OCI-LY7 (cell line): ENCODE measurements around the gene KCNK7. TPM values are rescaled to one million over a fixed set of nuclear protein-coding genes. Genes with fewer than 3 reads are reported as not detected.

Experiments
- BruUV-seq: library from RNA; stranded (reverse); fragments of 400-500 nt; replicated peaks from 2 replicates; lab custom pipeline; 2021; lab: Mats Ljungman, UMichigan
- CTCF ChIA-PET: fragments of 300-600 bp; sonication (Branson Sonifier 250); formaldehyde crosslinking; loops from one replicate; lab custom pipeline; 2022; ENCODE audit warnings: antibody characterized with exemption; ENCODE audit not compliant: unreplicated experiment; lab: Charles Lee
- POLR2A ChIA-PET: fragments of 300-600 bp; sonication (Branson Sonifier 250); formaldehyde crosslinking; loops from one replicate; lab custom pipeline; 2022; ENCODE audit warnings: antibody characterized with exemption; lab: Charles Lee
- DNase-seq: peaks from one replicate; pipeline ENCODE4 v3.0.0-alpha.2; 2015; ENCODE audit warnings: low spot score
- H2AFZ ChIP-seq: fragments of 200-600 bp; sonication (generic), shearing (Covaris generic); 2 replicates; pipeline ENCODE4 v1.6.1; 2014; ENCODE audit warnings: mild to moderate bottlenecking, antibody characterized with exemption, low read length, moderate library complexity
- H3K27ac ChIP-seq: fragments of 200-600 bp; sonication (generic); 2 replicates; pipeline ENCODE4 v1.5.1; 2014; ENCODE audit warnings: mixed run types, low read depth, mild to moderate bottlenecking, moderate library complexity, low read length, inconsistent platforms; ENCODE audit not compliant: poor library complexity, severe bottlenecking
- H3K36me3 ChIP-seq: fragments of 200-600 bp; sonication (generic); 2 replicates; pipeline ENCODE4 v1.6.1; 2014; ENCODE audit warnings: mild to moderate bottlenecking, antibody characterized with exemption, low read length, moderate library complexity, mixed read lengths; ENCODE audit not compliant: insufficient read depth
- H3K4me1 ChIP-seq: fragments of 200-600 bp; sonication (generic); 2 replicates; pipeline ENCODE4 v1.5.1; 2014; ENCODE audit warnings: mild to moderate bottlenecking, low read length; ENCODE audit not compliant: insufficient read depth, poor library complexity, severe bottlenecking
- H3K4me2 ChIP-seq: fragments of 200-600 bp; sonication (generic); 2 replicates; pipeline ENCODE4 v1.6.1; 2014; ENCODE audit warnings: mild to moderate bottlenecking, low read length
- H3K4me3 ChIP-seq: fragments of 200-600 bp; sonication (generic); 2 replicates; pipeline ENCODE4 v1.5.1; 2014; ENCODE audit warnings: mild to moderate bottlenecking, low read depth, low read length; ENCODE audit not compliant: poor library complexity, severe bottlenecking
- H3K79me2 ChIP-seq: fragments of 200-600 bp; sonication (generic); 2 replicates; pipeline ENCODE4 v1.6.1; 2016; ENCODE audit warnings: low read depth, mild to moderate bottlenecking, low read length, moderate library complexity, mixed read lengths; ENCODE audit not compliant: insufficient read depth
- H3K9me2 ChIP-seq: fragments of 200-600 bp; sonication (generic); 2 replicates; pipeline ENCODE4 v1.6.1; 2016; ENCODE audit warnings: mild to moderate bottlenecking, low read length, mixed read lengths; ENCODE audit not compliant: insufficient read depth
- H3K9me3 ChIP-seq: fragments of 200-600 bp; sonication (generic); 2 replicates; pipeline ENCODE4 v1.6.1; 2014; ENCODE audit warnings: mild to moderate bottlenecking, mixed run types, low read length, mixed read lengths
- H4K20me1 ChIP-seq: fragments of 200-600 bp; sonication (generic); 2 replicates; pipeline ENCODE4 v1.6.1; 2014; ENCODE audit warnings: mild to moderate bottlenecking, antibody characterized with exemption, low read length, moderate library complexity, mixed read lengths; ENCODE audit not compliant: insufficient read depth
- EZH2phosphoT487 ChIP-seq: fragments of 200-600 bp; sonication (generic); IDR thresholded peaks from 2 replicates; pipeline ENCODE4 v1.6.1; 2018; ENCODE audit warnings: low read depth, borderline replicate concordance, mild to moderate bottlenecking, mixed run types, antibody characterized with exemption, low read length, moderate library complexity, mixed read lengths
- intact Hi-C: fragments of 100-400 bp; cut with micrococcal nuclease; formaldehyde crosslinking; loops from one replicate; pipeline ENCODE4 v1.10.0; 2022; ENCODE audit not compliant: unreplicated experiment
- total RNA-seq, 2 experiments: library from RNA; depleted of rRNA in 1 of 2; stranded (reverse); fragments of >200 nt in 1 of 2; shearing (Covaris generic) in 1 of 2; gene quantifications; 2 replicates each; pipeline ENCODE4 v1.2.3, GENCODE V29; 2014 to 2022
- TF ChIP-seq, protein P1 (sequence below): fragments of 200-600 bp; sonication (generic); conservative IDR thresholded peaks from 2 replicates; pipeline ENCODE4 v1.5.1; 2014; ENCODE audit warnings: mild to moderate bottlenecking, antibody characterized with exemption, low read length, moderate library complexity, mixed read lengths

Gene KCNK7
- total RNA-seq, 2 experiments from 2014 or later: 0.68 to 1.4 TPM

DNA sequence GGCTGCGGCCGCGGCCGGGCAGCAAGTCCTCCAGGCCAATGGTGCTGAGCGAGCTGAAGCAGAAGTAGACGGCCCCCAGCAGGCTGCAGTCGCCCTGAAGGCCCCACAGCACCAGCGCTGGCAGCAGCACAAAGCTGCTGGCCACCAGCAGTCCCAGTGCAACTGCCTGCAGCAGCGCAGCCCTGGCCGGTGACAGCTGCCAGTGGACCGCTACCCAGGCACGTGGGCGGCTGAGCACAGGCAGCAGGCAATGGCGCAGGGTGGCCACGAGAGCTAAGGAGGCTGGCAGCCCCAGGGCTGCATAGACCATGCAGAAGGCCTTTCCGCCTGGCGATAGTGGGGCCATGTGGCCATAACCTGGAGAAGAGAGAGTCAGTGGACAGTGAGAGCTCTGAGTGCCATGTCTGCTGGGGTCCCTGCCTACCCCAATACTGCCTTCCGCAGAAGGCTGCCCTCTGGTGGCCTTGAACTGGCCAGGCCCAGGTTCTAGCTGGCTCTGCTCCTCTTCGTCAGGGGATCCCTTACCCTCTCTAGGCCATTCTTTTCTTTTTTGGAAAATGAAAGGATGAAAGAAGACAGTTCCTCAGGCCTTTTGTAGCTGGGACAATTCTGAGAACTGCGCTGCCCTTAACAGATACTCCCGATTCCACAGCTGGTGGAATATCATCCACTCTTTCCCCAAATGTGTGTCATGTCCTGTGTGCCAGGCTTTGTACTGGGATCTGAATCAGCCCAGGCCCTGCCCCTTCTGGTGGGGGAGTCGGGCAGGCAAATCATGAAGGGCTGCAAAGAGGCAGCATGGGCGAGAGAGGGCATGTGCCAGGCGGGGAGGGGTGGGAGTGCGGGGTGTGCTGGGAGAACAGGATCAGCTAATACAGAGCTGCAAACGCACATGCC lies 1.8 kb downstream of the KCNK7 start:
- Histone ChIP-seq H3K4me2 (no peak overlapping the region), H3K79me2 (no peaks in the 10 kb centered on the region), H3K9me2 (no peaks in the 10 kb centered on the region), H3K4me1 (peaks cover 12% of the 10 kb centered on the region), H3K4me3 (no peak overlapping the region), H3K36me3 (peaks cover 26% of the 10 kb centered on the region; the same call in 1 of the 2 replicates), H3K9me3 (no peaks in the 10 kb centered on the region), H4K20me1 (no peaks in the 10 kb centered on the region), H3K27ac (no peak overlapping the region), H2AFZ (no peak overlapping the region)
- DNase-seq: peak; percentile 53
- ChIA-PET CTCF (interaction anchor here (0.6 to 1.1 kb wide), 2 partner anchors 16 to 17 kb away, joined by 3 to 4 read pairs; no protein-coding TSS in a partner anchor), POLR2A (interaction anchor here (1.2 kb wide), 1 partner anchor 9 kb away, joined by 3 read pairs; no protein-coding TSS in a partner anchor)
- BruUV-seq: no TSS peak
- TF ChIP-seq EZH2phosphoT487: no peak
- TF ChIP-seq, protein P1, sequence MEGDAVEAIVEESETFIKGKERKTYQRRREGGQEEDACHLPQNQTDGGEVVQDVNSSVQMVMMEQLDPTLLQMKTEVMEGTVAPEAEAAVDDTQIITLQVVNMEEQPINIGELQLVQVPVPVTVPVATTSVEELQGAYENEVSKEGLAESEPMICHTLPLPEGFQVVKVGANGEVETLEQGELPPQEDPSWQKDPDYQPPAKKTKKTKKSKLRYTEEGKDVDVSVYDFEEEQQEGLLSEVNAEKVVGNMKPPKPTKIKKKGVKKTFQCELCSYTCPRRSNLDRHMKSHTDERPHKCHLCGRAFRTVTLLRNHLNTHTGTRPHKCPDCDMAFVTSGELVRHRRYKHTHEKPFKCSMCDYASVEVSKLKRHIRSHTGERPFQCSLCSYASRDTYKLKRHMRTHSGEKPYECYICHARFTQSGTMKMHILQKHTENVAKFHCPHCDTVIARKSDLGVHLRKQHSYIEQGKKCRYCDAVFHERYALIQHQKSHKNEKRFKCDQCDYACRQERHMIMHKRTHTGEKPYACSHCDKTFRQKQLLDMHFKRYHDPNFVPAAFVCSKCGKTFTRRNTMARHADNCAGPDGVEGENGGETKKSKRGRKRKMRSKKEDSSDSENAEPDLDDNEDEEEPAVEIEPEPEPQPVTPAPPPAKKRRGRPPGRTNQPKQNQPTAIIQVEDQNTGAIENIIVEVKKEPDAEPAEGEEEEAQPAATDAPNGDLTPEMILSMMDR: peak; percentile 79
- intact Hi-C loops: loop anchor here (1.0 kb wide), 1 partner anchor 52 kb away; no protein-coding TSS in a partner anchor

DNA sequence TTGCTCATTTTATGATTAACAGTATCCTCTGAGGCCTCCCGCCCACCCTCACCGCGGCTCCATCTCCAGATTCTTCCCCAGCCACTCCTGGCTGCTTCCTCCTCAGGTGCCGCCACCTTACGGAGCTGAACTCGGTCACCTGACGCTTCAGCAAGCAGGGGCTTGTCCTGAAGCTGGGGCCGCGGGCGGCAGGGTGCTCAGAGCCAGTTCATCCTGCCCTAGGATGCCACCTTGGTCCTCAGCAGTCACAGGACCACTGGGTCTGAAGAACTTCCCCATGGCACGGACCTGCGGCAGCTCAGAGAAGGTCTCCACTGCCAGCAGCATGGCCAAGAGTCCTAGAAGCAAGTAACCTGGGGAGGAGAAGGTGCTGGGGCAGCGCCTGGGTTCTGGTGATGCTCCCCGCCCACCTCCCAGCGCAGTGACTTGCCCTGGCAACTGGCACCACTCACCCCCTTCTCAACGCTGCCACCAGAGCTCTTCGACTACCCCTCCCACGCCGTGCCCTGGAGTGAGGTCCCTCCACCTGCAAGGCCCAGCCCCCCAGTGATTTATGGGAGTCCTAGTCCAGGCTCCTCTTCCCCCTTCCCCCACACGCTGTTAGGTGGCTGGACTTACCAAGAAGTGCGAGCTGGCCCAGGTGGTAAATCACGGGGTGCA lies 2.6 kb downstream of the KCNK7 start:
- Histone ChIP-seq H3K79me2 (no peaks in the 10 kb centered on the region), H4K20me1 (no peaks in the 10 kb centered on the region), H3K9me3 (no peaks in the 10 kb centered on the region), H3K36me3 (peaks cover 18% of the 10 kb centered on the region; the same call in 1 of the 2 replicates), H3K4me1 (peaks cover 20% of the 10 kb centered on the region), H2AFZ (no peak overlapping the region), H3K4me2 (no peak overlapping the region), H3K27ac (no peak overlapping the region), H3K9me2 (no peaks in the 10 kb centered on the region), H3K4me3 (no peak overlapping the region)
- intact Hi-C loops: loop anchor here (1.0 kb wide), 1 partner anchor 52 kb away; no protein-coding TSS in a partner anchor
- ChIA-PET POLR2A (interaction anchor here (0.6 to 1.2 kb wide), 2 partner anchors 10 to 29 kb away, joined by 3 to 5 read pairs; no protein-coding TSS in a partner anchor), CTCF (interaction anchor here (0.6 to 1.1 kb wide), 2 partner anchors 16 to 18 kb away, joined by 3 to 4 read pairs; no protein-coding TSS in a partner anchor)
- no TSS peak for BruUV-seq
- TF ChIP-seq EZH2phosphoT487: no peak
- TF ChIP-seq, protein P1: no peak
- no peak for DNase-seq
